HEK293T (cell line): ENCODE data around the gene MTMR12.

Experiments
- ARNT ChIP-seq: fragments of 450-650 bp; IDR thresholded peaks from 2 replicates; pipeline ENCODE4 v1.6.1; 2017; ENCODE audit warnings: mild to moderate bottlenecking
- BHLHE40 ChIP-seq: fragments of 450-650 bp; IDR thresholded peaks from 2 replicates; pipeline ENCODE4 v1.6.1; 2016; ENCODE audit warnings: mild to moderate bottlenecking, moderate library complexity, borderline replicate concordance
- ELF4 ChIP-seq: fragments of 450-650 bp; IDR thresholded peaks from 2 replicates; pipeline ENCODE4 v1.6.1; 2017; ENCODE audit warnings: antibody characterized with exemption
- FOXA1 ChIP-seq: fragments of 450-650 bp; IDR thresholded peaks from 2 replicates; pipeline ENCODE4 v1.6.1; 2016; ENCODE audit warnings: mild to moderate bottlenecking
- FOXM1 ChIP-seq: fragments of 450-650 bp; IDR thresholded peaks from 2 replicates; pipeline ENCODE4 v1.6.1; 2017; ENCODE audit warnings: mild to moderate bottlenecking, borderline replicate concordance
- HDGF ChIP-seq: fragments of 450-650 bp; IDR thresholded peaks from 2 replicates; pipeline ENCODE4 v1.6.1; 2017; ENCODE audit warnings: antibody characterized with exemption, borderline replicate concordance
- LEF1 ChIP-seq: fragments of 450-650 bp; IDR thresholded peaks from 2 replicates; pipeline ENCODE4 v1.6.1; 2017; ENCODE audit warnings: mild to moderate bottlenecking, borderline replicate concordance
- SP1 ChIP-seq: fragments of 450-650 bp; IDR thresholded peaks from 2 replicates; pipeline ENCODE4 v1.6.1; 2017
- SUZ12 ChIP-seq: fragments of 450-650 bp; IDR thresholded peaks from 2 replicates; pipeline ENCODE4 v1.6.1; 2016; ENCODE audit warnings: mild to moderate bottlenecking
- TARDBP ChIP-seq: fragments of 450-650 bp; IDR thresholded peaks from 2 replicates; pipeline ENCODE4 v1.6.1; 2016

GRCh38 chr5:32190095-32190494, 122.6 kb downstream of the MTMR12 start:
- no peak for TF ChIP-seq SUZ12
- TF ChIP-seq ARNT, result no peak
- TF ChIP-seq TARDBP, result no peak
- no peak for TF ChIP-seq LEF1
- TF ChIP-seq BHLHE40, result no peak
- no peak for TF ChIP-seq FOXM1
- TF ChIP-seq FOXA1, result no peak
- no peak for TF ChIP-seq SP1
- TF ChIP-seq HDGF, result no peak
- TF ChIP-seq ELF4, result no peak
